ENCODE results near the gene GPR132. TPM values are rescaled to one million over a fixed set of nuclear protein-coding genes. Genes with fewer than 3 reads are reported as not detected.

Gene GPR132
- total RNA-seq, 2 donors from 2014 or later, result 0.27 to 3.3 TPM

GRCh38 chr14:105096206-105096875 is 31.1 kb upstream of the GPR132 start:
- no peak overlapping the region for H3K4me3 ChIP-seq (ENCODE audit: low read length)
- H3K4me1 Mint-ChIP-seq, result peaks cover 7% of the 10 kb centered on the region
- peaks cover 18% of the 10 kb centered on the region for H3K9me3 ChIP-seq (ENCODE audit: control insufficient read depth, low read length)
- H3K27me3 Mint-ChIP-seq (ENCODE audit: insufficient read depth), result peaks cover 44% of the 10 kb centered on the region
- TF ChIP-seq, protein P1, sequence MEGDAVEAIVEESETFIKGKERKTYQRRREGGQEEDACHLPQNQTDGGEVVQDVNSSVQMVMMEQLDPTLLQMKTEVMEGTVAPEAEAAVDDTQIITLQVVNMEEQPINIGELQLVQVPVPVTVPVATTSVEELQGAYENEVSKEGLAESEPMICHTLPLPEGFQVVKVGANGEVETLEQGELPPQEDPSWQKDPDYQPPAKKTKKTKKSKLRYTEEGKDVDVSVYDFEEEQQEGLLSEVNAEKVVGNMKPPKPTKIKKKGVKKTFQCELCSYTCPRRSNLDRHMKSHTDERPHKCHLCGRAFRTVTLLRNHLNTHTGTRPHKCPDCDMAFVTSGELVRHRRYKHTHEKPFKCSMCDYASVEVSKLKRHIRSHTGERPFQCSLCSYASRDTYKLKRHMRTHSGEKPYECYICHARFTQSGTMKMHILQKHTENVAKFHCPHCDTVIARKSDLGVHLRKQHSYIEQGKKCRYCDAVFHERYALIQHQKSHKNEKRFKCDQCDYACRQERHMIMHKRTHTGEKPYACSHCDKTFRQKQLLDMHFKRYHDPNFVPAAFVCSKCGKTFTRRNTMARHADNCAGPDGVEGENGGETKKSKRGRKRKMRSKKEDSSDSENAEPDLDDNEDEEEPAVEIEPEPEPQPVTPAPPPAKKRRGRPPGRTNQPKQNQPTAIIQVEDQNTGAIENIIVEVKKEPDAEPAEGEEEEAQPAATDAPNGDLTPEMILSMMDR (conservative IDR thresholded peaks at IDR 0.05), result no peak
- H3K27ac Mint-ChIP-seq, result no peak overlapping the region
- 77 to 85% methylated on average over 5 to 15 of the region's 15 CpGs for WGBS, 2 experiments (ENCODE audit: insufficient coverage in 1 of 2, insufficient read length in 1 of 2)
- H3K9ac ChIP-seq (ENCODE audit: extremely low read depth, low read length, poor library complexity, severe bottlenecking), result no peak overlapping the region
- peaks cover 26% of the 10 kb centered on the region for H3K9me3 Mint-ChIP-seq
- peaks cover 4% of the 10 kb centered on the region for H3K4me1 ChIP-seq (ENCODE audit: control insufficient read depth, insufficient read depth, low read length)
- no peaks in the 10 kb centered on the region for H3K36me3 ChIP-seq (ENCODE audit: control insufficient read depth, insufficient read depth, low read length)
- DNase-seq, result no peak
- no peaks in the 10 kb centered on the region for H3K36me3 Mint-ChIP-seq (ENCODE audit: low read depth)
- H3K27me3 ChIP-seq (ENCODE audit: control insufficient read depth, insufficient read depth, low read length, poor library complexity, severe bottlenecking), result peaks cover 17% of the 10 kb centered on the region
- no peak overlapping the region for H3K27ac ChIP-seq (ENCODE audit: low read depth, low read length)
- H3K4me3 Mint-ChIP-seq, result no peak overlapping the region

DNA sequence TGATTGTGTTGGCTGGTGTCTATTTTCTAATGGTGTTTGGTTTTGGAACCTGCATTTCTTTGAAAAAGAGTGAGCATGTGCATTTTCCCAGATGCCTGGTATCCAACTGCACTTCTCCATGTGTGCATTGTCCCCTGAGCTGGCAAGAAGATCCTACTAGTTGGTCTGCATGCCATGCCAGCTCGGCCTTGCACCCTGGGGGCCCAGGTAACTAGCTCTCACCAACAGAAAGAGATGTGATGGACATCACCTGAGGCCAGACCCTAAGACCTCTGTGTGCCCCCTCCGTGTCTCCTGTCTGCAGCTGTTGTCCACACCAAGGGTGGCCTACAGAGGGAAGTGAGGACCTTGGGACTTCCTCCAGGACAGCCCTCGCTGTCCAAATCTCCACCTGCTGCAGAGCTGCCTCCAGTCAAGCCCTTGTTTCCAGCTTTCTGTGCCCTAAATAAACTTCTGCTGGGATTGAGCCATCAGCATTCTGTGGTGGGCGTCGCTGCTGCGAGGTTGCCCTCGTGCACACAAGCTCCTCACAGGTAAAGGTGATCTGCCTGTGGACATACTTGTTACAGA is 30.1 kb upstream of the GPR132 start:
- Histone ChIP-seq H3K27ac (ENCODE audit: low read depth, low read length) (no peak overlapping the region), H3K4me1 (ENCODE audit: control insufficient read depth, insufficient read depth, low read length) (peaks cover 4% of the 10 kb centered on the region), H3K9ac (ENCODE audit: extremely low read depth, low read length, poor library complexity, severe bottlenecking) (no peak overlapping the region), H3K27me3 (ENCODE audit: control insufficient read depth, insufficient read depth, low read length, poor library complexity, severe bottlenecking) (peaks cover 17% of the 10 kb centered on the region), H3K9me3 (ENCODE audit: control insufficient read depth, low read length) (peaks cover 9% of the 10 kb centered on the region), H3K36me3 (ENCODE audit: control insufficient read depth, insufficient read depth, low read length) (no peaks in the 10 kb centered on the region), H3K4me3 (ENCODE audit: low read length) (no peak overlapping the region)
- Mint-ChIP-seq H3K27me3 (ENCODE audit: insufficient read depth) (peaks cover 42% of the 10 kb centered on the region), H3K4me1 (peaks cover 11% of the 10 kb centered on the region), H3K36me3 (ENCODE audit: low read depth) (no peaks in the 10 kb centered on the region), H3K4me3 (no peak overlapping the region), H3K27ac (no peak overlapping the region), H3K9me3 (peaks cover 15% of the 10 kb centered on the region)
- no peak for DNase-seq
- TF ChIP-seq, protein P1 (conservative IDR thresholded peaks at IDR 0.05), result no peak
- 94 to 95% methylated on average over 7 of the region's 7 CpGs for WGBS, 2 experiments (ENCODE audit: insufficient coverage in 1 of 2, insufficient read length in 1 of 2)

DNA sequence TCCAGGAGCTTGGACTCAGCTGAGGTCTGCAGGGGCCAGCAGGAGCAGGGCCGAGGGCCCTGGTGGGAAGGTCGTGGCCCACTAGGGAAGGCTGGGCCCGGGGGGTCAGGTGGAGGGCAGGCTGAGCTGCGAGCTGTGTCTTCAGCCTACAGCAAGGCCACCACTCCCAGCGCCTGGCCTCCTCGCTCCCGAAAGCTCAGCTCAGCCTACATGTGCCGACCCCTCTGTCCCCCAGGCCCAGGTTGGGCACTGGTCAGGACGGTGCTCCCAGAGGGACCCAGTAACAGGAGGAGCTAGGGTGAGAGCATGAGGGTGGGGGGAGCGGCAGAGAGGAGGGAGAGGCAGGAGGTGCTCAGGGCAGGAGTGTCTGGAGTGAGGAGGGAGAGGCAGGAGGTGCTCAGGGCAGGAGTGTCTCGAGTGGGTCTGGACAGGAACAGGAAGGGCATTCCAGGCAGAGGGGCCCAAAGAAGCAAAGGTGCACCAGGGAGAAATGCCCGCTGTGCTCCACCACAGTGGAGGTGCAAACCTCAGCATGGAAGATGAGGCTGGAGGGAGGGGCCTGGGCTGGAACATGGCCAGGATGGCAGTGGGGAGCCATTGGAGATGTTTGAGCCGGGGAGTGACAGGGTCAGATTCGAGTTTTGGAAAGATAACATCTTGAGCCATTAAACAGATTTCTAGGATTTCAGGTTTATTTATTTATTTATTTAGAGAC is 29.1 kb upstream of the GPR132 start:
- TF ChIP-seq, protein P1 (conservative IDR thresholded peaks at IDR 0.05), result no peak
- Mint-ChIP-seq H3K4me1 (peaks cover 11% of the 10 kb centered on the region), H3K9me3 (peaks cover 6% of the 10 kb centered on the region), H3K27ac (no peak overlapping the region), H3K4me3 (peak overlapping the region; percentile 50), H3K27me3 (ENCODE audit: insufficient read depth) (peaks cover 33% of the 10 kb centered on the region), H3K36me3 (ENCODE audit: low read depth) (no peaks in the 10 kb centered on the region)
- Histone ChIP-seq H3K4me1 (ENCODE audit: control insufficient read depth, insufficient read depth, low read length) (peaks cover 4% of the 10 kb centered on the region), H3K36me3 (ENCODE audit: control insufficient read depth, insufficient read depth, low read length) (no peaks in the 10 kb centered on the region), H3K4me3 (ENCODE audit: low read length) (peak overlapping the region; percentile 77), H3K27ac (ENCODE audit: low read depth, low read length) (no peak overlapping the region), H3K9me3 (ENCODE audit: control insufficient read depth, low read length) (peaks cover 2% of the 10 kb centered on the region), H3K27me3 (ENCODE audit: control insufficient read depth, insufficient read depth, low read length, poor library complexity, severe bottlenecking) (peaks cover 17% of the 10 kb centered on the region), H3K9ac (ENCODE audit: extremely low read depth, low read length, poor library complexity, severe bottlenecking) (no peak overlapping the region)
- WGBS, 2 experiments (ENCODE audit: insufficient coverage in 1 of 2, insufficient read length in 1 of 2), result 70 to 83% methylated on average over 8 to 14 of the region's 14 CpGs
- no peak for DNase-seq
